Coronary artery (tissue), 2 donors: ENCODE measurements around the gene CYB561D1.

Source experiments
- DNase-seq: peaks from one replicate; pipeline ENCODE4 v3.0.0-alpha.2; 2017; ENCODE audit warnings: low spot score
- H3K27ac ChIP-seq, 2 donors: fragments of 200-600 bp; sonication (generic); one replicate each; pipeline ENCODE4 v1.5.1; 2016 to 2019
- H3K4me3 ChIP-seq: fragments of 200-600 bp; sonication (generic); 2 replicates; pipeline ENCODE4 v1.5.1; 2016; ENCODE audit warnings: mild to moderate bottlenecking, moderate library complexity
- TF ChIP-seq, protein P1 (sequence below): fragments of 200-600 bp; sonication (generic); IDR thresholded peaks from one replicate; pipeline ENCODE4 v1.5.1; 2019; ENCODE audit warnings: antibody characterized with exemption

Gene CYB561D1

GRCh38 chr1:109500941-109501381, 7.1 kb downstream of the CYB561D1 start:
- Histone ChIP-seq H3K4me3 (peak overlapping the region; percentile 33), H3K27ac (peak overlapping the region; percentile 21 to 85)
- TF ChIP-seq, protein P1, sequence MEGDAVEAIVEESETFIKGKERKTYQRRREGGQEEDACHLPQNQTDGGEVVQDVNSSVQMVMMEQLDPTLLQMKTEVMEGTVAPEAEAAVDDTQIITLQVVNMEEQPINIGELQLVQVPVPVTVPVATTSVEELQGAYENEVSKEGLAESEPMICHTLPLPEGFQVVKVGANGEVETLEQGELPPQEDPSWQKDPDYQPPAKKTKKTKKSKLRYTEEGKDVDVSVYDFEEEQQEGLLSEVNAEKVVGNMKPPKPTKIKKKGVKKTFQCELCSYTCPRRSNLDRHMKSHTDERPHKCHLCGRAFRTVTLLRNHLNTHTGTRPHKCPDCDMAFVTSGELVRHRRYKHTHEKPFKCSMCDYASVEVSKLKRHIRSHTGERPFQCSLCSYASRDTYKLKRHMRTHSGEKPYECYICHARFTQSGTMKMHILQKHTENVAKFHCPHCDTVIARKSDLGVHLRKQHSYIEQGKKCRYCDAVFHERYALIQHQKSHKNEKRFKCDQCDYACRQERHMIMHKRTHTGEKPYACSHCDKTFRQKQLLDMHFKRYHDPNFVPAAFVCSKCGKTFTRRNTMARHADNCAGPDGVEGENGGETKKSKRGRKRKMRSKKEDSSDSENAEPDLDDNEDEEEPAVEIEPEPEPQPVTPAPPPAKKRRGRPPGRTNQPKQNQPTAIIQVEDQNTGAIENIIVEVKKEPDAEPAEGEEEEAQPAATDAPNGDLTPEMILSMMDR, result no peak
- DNase-seq, result no peak

- TF ChIP-seq, protein P1, result no peak
- Histone ChIP-seq H3K4me3 (no peak overlapping the region), H3K27ac (peak overlapping the region in 1 of 2 donors; percentile 85)
- DNase-seq, result no peak
Measured at GRCh38 chr1:109501644-109502363, 7.9 kb downstream of the CYB561D1 start.

DNA sequence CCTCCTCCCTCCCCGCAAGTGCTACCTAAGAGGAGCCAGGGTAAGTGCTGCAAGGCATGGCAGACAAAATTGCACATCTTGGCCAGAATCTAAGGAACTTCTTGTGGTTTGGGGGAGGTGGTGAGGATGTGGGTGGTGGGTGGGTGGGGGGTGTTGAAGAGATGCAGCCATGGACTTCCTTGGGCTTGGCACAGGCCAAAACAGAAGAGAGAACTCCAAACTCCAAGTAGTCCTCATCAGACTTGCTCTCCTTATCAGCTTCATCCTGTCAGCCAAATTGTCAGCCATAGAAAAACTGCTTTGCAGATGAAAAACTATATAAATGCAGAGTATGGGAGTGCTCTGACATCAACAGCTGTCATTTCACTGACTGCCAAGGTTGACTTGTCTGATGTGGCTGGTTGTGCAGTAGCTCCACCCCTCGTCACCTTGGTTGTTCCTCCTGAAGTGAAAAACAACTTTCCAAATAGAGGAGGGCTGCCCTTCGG, 8.5 kb downstream of the CYB561D1 start:
- TF ChIP-seq, protein P1, result no peak
- peak overlapping the region in 1 of 2 donors; percentile 85 for H3K27ac ChIP-seq
- H3K4me3 ChIP-seq, result no peak overlapping the region
- DNase-seq, result no peak

- TF ChIP-seq, protein P1, result no peak
- Histone ChIP-seq H3K4me3 (no peak overlapping the region), H3K27ac (no peak overlapping the region)
- DNase-seq, result no peak
Measured at GRCh38 chr1:109503935-109504334, 10.0 kb downstream of the CYB561D1 start.

DNA sequence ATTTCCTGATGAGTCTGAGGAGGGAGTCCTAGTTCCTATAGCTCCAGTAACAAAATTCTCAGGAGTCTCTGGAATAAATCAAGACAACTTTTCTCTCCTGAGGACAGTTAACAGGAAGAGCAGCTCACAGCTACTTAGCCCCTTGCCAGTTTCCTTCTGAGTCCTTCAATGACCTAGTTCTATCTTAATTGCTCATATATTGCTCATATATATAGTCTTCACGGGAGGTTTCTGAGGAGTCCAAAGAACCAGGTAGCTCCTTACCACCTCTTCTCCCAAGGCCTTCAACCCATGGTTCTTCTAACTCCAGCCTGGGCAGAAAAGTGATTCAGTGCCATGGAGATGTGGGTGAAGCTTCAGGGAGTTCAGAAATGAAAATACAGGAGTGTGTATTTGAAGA, 11.1 kb downstream of the CYB561D1 start:
- TF ChIP-seq, protein P1, result no peak
- Histone ChIP-seq H3K27ac (no peak overlapping the region), H3K4me3 (no peak overlapping the region)
- DNase-seq, result no peak

- TF ChIP-seq, protein P1, result no peak
- no peak for DNase-seq
- H3K4me3 ChIP-seq, result peak overlapping the region; percentile 81
- H3K27ac ChIP-seq, result peak overlapping the region in 1 of 2 donors; percentile 65
Measured at GRCh38 chr1:109508001-109508872, 14.3 kb downstream of the CYB561D1 start.
